Measurements from ENCODE around the gene KCNAB3.

KCNAB3 gene

GRCh38 chr17:7875804-7876370, 53.8 kb downstream of the KCNAB3 start:
- no peak for DNase-seq

GRCh38 chr17:7873051-7873450, 56.6 kb downstream of the KCNAB3 start:
- no peak for DNase-seq

All from fibroblast of skin of scalp (primary cell).